ENCODE data around the gene LGMN. TPM values are rescaled to one million over a fixed set of nuclear protein-coding genes. Genes with fewer than 3 reads are reported as not detected.
"Not testable (repeated sequence)": the region's sequence is repeated elsewhere in the genome, so short reads cannot be mapped to it uniquely, and the experiment has no call there.

Gene LGMN
- total RNA-seq, 1 experiment from 2014 or later = 37.2 TPM

GRCh38 chr14:92680781-92681650 is 67.4 kb downstream of the LGMN start:
- DNase-seq (ENCODE audit: low read depth, low spot score) (no peak), ATAC-seq (peak; percentile 88)
- ChIA-PET POLR2A (no interaction called here), CTCF (no interaction called here)
- H3K4me3 ChIP-seq (ENCODE audit: low read depth in 2 of 2, low read length in 2 of 2) = no peak overlapping the region
- no peaks in the 10 kb centered on the region for H3K36me3 ChIP-seq (ENCODE audit: control insufficient read depth, insufficient read depth, low read length)
- TF ChIP-seq CTCF (IDR thresholded peaks at IDR 0.05) = peak; percentile 91
- no peak for TF ChIP-seq TCF7L2 (IDR thresholded peaks at IDR 0.05; ENCODE audit: low read depth, low read length)
- no TSS peak for BruUV-seq (replicated peaks)
- no peak overlapping the region for H3K27ac ChIP-seq (ENCODE audit: low read length)
- intact Hi-C loops (cut with micrococcal nuclease; ENCODE audit: unreplicated experiment) (no loop called here), in situ Hi-C loops (cut with HindIII; ENCODE audit: low pct_unique_long_range_greater_than_20kb, low sequenced_read_pairs) (no loop called here)
- no peaks in the 10 kb centered on the region for H3K4me1 ChIP-seq (ENCODE audit: control insufficient read depth, insufficient read depth, low read length)
- no peaks in the 10 kb centered on the region for H3K9me3 ChIP-seq (ENCODE audit: control insufficient read depth, insufficient read depth, low read depth, low read length)
- no peaks in the 10 kb centered on the region for H3K27me3 ChIP-seq (ENCODE audit: control insufficient read depth, insufficient read depth, low read length)

- H3K27ac ChIP-seq (ENCODE audit: low read length); intact Hi-C loops (cut with micrococcal nuclease; ENCODE audit: unreplicated experiment); ATAC-seq; BruUV-seq (replicated peaks); H3K4me1 ChIP-seq (ENCODE audit: control insufficient read depth, insufficient read depth, low read length); H3K36me3 ChIP-seq (ENCODE audit: control insufficient read depth, insufficient read depth, low read length); H3K27me3 ChIP-seq (ENCODE audit: control insufficient read depth, insufficient read depth, low read length); in situ Hi-C loops (cut with HindIII; ENCODE audit: low pct_unique_long_range_greater_than_20kb, low sequenced_read_pairs); CTCF ChIA-PET; POLR2A ChIA-PET; H3K4me3 ChIP-seq (ENCODE audit: low read depth in 2 of 2, low read length in 2 of 2); H3K9me3 ChIP-seq (ENCODE audit: control insufficient read depth, insufficient read depth, low read depth, low read length); DNase-seq (ENCODE audit: low read depth, low spot score): not testable (repeated sequence)
Observed at GRCh38 chr14:92680330-92680729, 68.1 kb downstream of the LGMN start.

GRCh38 chr14:92679246-92679645 is 69.2 kb downstream of the LGMN start:
- Histone ChIP-seq H3K9me3 (ENCODE audit: control insufficient read depth, insufficient read depth, low read depth, low read length) (no peaks in the 10 kb centered on the region), H3K27ac (ENCODE audit: low read length) (no peak overlapping the region), H3K4me3 (ENCODE audit: low read depth in 2 of 2, low read length in 2 of 2) (no peak overlapping the region), H3K27me3 (ENCODE audit: control insufficient read depth, insufficient read depth, low read length) (no peaks in the 10 kb centered on the region), H3K36me3 (ENCODE audit: control insufficient read depth, insufficient read depth, low read length) (no peaks in the 10 kb centered on the region), H3K4me1 (ENCODE audit: control insufficient read depth, insufficient read depth, low read length) (no peaks in the 10 kb centered on the region)
- CTCF ChIA-PET = no interaction called here
- DNase-seq (ENCODE audit: low read depth, low spot score) (no peak), ATAC-seq (no peak)
- in situ Hi-C loops (cut with HindIII; ENCODE audit: low pct_unique_long_range_greater_than_20kb, low sequenced_read_pairs) (no loop called here), intact Hi-C loops (cut with micrococcal nuclease; ENCODE audit: unreplicated experiment) (no loop called here)
- no peak for TF ChIP-seq CTCF (IDR thresholded peaks at IDR 0.05)
- no peak for TF ChIP-seq POLR2AphosphoS5 (IDR thresholded peaks at IDR 0.05; ENCODE audit: low read depth, low read length)
- TF ChIP-seq SIN3A (IDR thresholded peaks at IDR 0.05; ENCODE audit: borderline replicate concordance, insufficient read depth, low read depth, low read length) = no peak
- TF ChIP-seq TCF7L2 (IDR thresholded peaks at IDR 0.05; ENCODE audit: low read depth, low read length) = no peak
- TF ChIP-seq REST (IDR thresholded peaks at IDR 0.05; ENCODE audit: insufficient read depth in 1 of 2, low read depth in 2 of 2, low read length in 1 of 2) = no peak
- POLR2A ChIA-PET = no interaction called here
- no TSS peak for BruUV-seq (replicated peaks)

Data from Panc1 (cell line).